Measurements from ENCODE around the gene RANBP9.

- no peak for TF ChIP-seq POLR2A (IDR thresholded peaks at IDR 0.05; ENCODE audit: low read depth)
- no peak for TF ChIP-seq CTCF (IDR thresholded peaks at IDR 0.05)
- TF ChIP-seq POLR2AphosphoS5 (IDR thresholded peaks at IDR 0.05) = no peak
- no peak for TF ChIP-seq EP300 (IDR thresholded peaks at IDR 0.05)
Measured at GRCh38 chr6:13710552-13711323, 897 bp downstream of the RANBP9 start.

All from esophagus muscularis mucosa (tissue), 4 donors.